Keratinocyte (primary cell): ENCODE results near the gene SSH3. TPM values are rescaled to one million over a fixed set of nuclear protein-coding genes. Genes with fewer than 3 reads are reported as not detected.

ENCODE experiments used
- DNase-seq: peaks from one replicate; pipeline ENCODE4 v3.0.0-alpha.2; 2011; ENCODE audit warnings: low read depth, missing footprints, low spot score
- FAIRE-seq: peaks from 2 replicates; lab custom pipeline; 2011; peaks lifted over from hg19 to GRCh38; lab: Jason Lieb, UNC
- H2AFZ ChIP-seq: 2 replicates; pipeline ENCODE4 v1.6.0; 2012; ENCODE audit warnings: low read length, control low read depth, inconsistent platforms; ENCODE audit not compliant: control insufficient read depth
- H3K27ac ChIP-seq: 2 replicates; pipeline ENCODE4 v1.5.1; 2011; ENCODE audit warnings: low read length; ENCODE audit not compliant: control insufficient read depth, insufficient read depth
- H3K27me3 ChIP-seq: 3 replicates; pipeline ENCODE4 v1.6.0; 2011; ENCODE audit warnings: low read length; ENCODE audit not compliant: control insufficient read depth, insufficient read depth; ENCODE audit errors: extremely low read depth
- H3K36me3 ChIP-seq, 2 experiments: 2 replicates in 1 of 2; 3 replicates in 1 of 2; pipeline ENCODE4 v1.5.1; 2011; ENCODE audit warnings: low read length in 2 of 2, mild to moderate bottlenecking in 1 of 2; ENCODE audit not compliant: control insufficient read depth in 2 of 2, insufficient read depth in 2 of 2; ENCODE audit errors: extremely low read depth in 1 of 2
- H3K4me1 ChIP-seq: 3 replicates; pipeline ENCODE4 v1.5.1; 2011; ENCODE audit warnings: low read length; ENCODE audit not compliant: control insufficient read depth, insufficient read depth; ENCODE audit errors: extremely low read depth
- H3K4me2 ChIP-seq: 3 replicates; pipeline ENCODE4 v1.6.0; 2011; ENCODE audit warnings: low read depth, low read length; ENCODE audit not compliant: control insufficient read depth, insufficient read depth; ENCODE audit errors: extremely low read depth
- H3K4me3 ChIP-seq, 3 experiments: fragments of 200-600 bp in 1 of 3; sonication (generic) in 1 of 3; 2 replicates in 2 of 3; 3 replicates in 1 of 3; pipeline ENCODE4 v1.5.1; 2011 to 2016; ENCODE audit warnings: low read length in 3 of 3, mild to moderate bottlenecking in 3 of 3, control low read depth in 2 of 3, inconsistent platforms in 1 of 3, low read depth in 1 of 3, mixed read lengths in 1 of 3, mixed run types in 1 of 3, moderate library complexity in 1 of 3; ENCODE audit not compliant: control insufficient read depth in 2 of 3, insufficient read depth in 2 of 3; ENCODE audit errors: extremely low read depth in 1 of 3
- H3K79me2 ChIP-seq: 2 replicates; pipeline ENCODE4 v1.6.0; 2012; ENCODE audit warnings: low read length; ENCODE audit not compliant: control insufficient read depth, insufficient read depth
- H3K9ac ChIP-seq: 3 replicates; pipeline ENCODE4 v1.6.0; 2011; ENCODE audit warnings: low read length; ENCODE audit not compliant: control insufficient read depth, insufficient read depth; ENCODE audit errors: extremely low read depth
- H3K9me1 ChIP-seq: 3 replicates; pipeline ENCODE4 v1.6.0; 2011; ENCODE audit warnings: low read length; ENCODE audit not compliant: control insufficient read depth, insufficient read depth; ENCODE audit errors: extremely low read depth
- H3K9me3 ChIP-seq: 2 replicates; pipeline ENCODE4 v1.5.1; 2012; ENCODE audit warnings: low read depth, low read length; ENCODE audit not compliant: control insufficient read depth
- H4K20me1 ChIP-seq: 3 replicates; pipeline ENCODE4 v1.6.0; 2011; ENCODE audit warnings: low read length; ENCODE audit not compliant: control insufficient read depth, insufficient read depth; ENCODE audit errors: extremely low read depth
- EZH2 ChIP-seq: IDR thresholded peaks from one replicate; pipeline ENCODE4 v1.6.1; 2012; ENCODE audit warnings: inconsistent platforms, mild to moderate bottlenecking, low read length, moderate library complexity
- dilution Hi-C: fragments of 300-500 bp; cut with MboI; formaldehyde crosslinking; loops from one replicate; pipeline ENCODE4 v1.7.0; 2020; ENCODE audit warnings: low sequenced_read_pairs; ENCODE audit not compliant: extremely low pct_ligation_motif_present
- polyA plus RNA-seq, 5 experiments: library from polyadenylated mRNA; depleted of rRNA in 3 of 5; stranded (reverse) in 3 of 5; stranded (forward) in 1 of 5; unstranded in 1 of 5; fragments of >200 nt; gene quantifications; 1 replicate in 1 of 5; 2 replicates in 3 of 5; 3 replicates in 1 of 5; pipeline versions ENCODE4 v1.2.1 to v1.2.3, GENCODE V29; 2011 to 2012; ENCODE audit warnings: missing spikeins in 2 of 5, low read depth in 1 of 5, low replicate concordance in 1 of 5
- TF ChIP-seq, protein P1 (sequence below), 3 experiments: IDR thresholded peaks in 1 of 3; conservative IDR thresholded peaks in 1 of 3; optimal IDR thresholded peaks in 1 of 3; 2 replicates in 2 of 3; 3 replicates in 1 of 3; pipeline versions ENCODE3 to v1.5.1; 2011; ENCODE audit warnings: low read length in 3 of 3, mild to moderate bottlenecking in 3 of 3, moderate library complexity in 2 of 3, control low read depth in 1 of 3, inconsistent platforms in 1 of 3; ENCODE audit not compliant: insufficient read depth in 2 of 3; ENCODE audit errors: extremely low read depth in 1 of 3

Gene SSH3
- polyA plus RNA-seq, 1 donor (not counting 4 experiments of a cell fraction or from before 2014, with no cell fraction given), result 24.8 TPM

DNA sequence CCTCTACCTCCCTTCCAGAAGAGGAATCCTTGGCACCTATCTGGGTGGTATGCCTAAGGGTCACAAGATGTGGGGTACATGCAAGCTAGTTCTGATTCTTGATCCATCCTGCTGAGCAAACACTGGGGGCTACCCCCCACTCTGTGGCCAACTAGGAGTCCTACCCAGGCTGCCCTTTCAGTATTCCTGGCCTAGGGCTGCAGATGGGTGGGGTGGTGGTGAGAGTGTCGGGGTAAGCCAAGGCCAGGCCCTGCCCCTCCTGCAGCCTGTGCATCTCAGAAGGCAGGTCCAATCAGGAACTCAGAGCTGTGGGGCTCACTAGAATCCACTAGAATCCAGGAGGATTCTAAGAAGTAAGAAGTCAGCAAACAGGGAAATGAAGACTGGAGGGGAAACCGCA lies 10.9 kb downstream of the SSH3 start:
- TF ChIP-seq, protein P1, sequence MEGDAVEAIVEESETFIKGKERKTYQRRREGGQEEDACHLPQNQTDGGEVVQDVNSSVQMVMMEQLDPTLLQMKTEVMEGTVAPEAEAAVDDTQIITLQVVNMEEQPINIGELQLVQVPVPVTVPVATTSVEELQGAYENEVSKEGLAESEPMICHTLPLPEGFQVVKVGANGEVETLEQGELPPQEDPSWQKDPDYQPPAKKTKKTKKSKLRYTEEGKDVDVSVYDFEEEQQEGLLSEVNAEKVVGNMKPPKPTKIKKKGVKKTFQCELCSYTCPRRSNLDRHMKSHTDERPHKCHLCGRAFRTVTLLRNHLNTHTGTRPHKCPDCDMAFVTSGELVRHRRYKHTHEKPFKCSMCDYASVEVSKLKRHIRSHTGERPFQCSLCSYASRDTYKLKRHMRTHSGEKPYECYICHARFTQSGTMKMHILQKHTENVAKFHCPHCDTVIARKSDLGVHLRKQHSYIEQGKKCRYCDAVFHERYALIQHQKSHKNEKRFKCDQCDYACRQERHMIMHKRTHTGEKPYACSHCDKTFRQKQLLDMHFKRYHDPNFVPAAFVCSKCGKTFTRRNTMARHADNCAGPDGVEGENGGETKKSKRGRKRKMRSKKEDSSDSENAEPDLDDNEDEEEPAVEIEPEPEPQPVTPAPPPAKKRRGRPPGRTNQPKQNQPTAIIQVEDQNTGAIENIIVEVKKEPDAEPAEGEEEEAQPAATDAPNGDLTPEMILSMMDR (optimal IDR thresholded peaks at IDR 0.05 in 1 of 3, IDR thresholded peaks at IDR 0.05 in 1 of 3, conservative IDR thresholded peaks at IDR 0.05 in 1 of 3; ENCODE audit: extremely low read depth in 1 of 3, insufficient read depth in 2 of 3, low read length in 3 of 3), result no peak
- no peak for TF ChIP-seq EZH2
- peaks cover 5% of the 10 kb centered on the region for H3K79me2 ChIP-seq
- H3K9ac ChIP-seq, result no peak overlapping the region
- H3K9me1 ChIP-seq, result no peaks in the 10 kb centered on the region
- H3K4me2 ChIP-seq, result no peak overlapping the region
- no peak overlapping the region for H3K27ac ChIP-seq
- FAIRE-seq, result no peak
- no peak for DNase-seq
- no peaks in the 10 kb centered on the region for H3K9me3 ChIP-seq
- no peaks in the 10 kb centered on the region for H3K27me3 ChIP-seq
- peaks cover 62% of the 10 kb centered on the region for H3K4me1 ChIP-seq
- no peak overlapping the region for H2AFZ ChIP-seq
- H3K4me3 ChIP-seq, result no peak overlapping the region
- no peaks in the 10 kb centered on the region for H4K20me1 ChIP-seq
- dilution Hi-C loops, result no loop called here
- peaks cover 0 to 6% of the 10 kb centered on the region in 2 experiments for H3K36me3 ChIP-seq

DNA sequence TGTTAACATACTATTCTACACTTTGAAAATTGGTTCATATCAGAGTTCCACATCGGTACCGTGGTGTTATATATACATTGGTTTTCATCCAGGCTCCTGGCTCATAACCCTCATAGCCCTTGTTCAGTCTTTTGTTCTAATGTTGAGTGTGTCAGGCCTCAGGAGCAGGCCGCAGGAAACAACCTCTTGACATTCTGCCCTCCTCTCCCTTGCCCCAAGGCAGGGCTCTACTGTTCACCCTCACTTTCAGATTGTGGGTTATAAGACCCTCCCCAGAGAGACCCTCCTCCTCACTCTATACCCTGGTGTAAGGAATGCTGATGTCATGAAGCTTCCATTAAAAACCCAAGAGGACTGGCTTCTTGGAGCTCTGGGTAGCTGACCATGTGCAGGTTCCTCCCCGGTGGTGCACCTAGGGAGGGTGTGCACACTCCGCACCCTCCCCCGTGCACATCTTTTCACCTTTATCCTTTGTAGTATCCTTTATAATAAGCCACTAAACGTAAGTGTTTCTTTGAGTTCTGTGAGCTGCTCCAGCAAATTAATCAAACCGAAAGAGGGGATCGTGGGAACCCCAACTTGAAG lies 12.1 kb downstream of the SSH3 start:
- no peak overlapping the region for H3K9ac ChIP-seq
- peaks cover 5% of the 10 kb centered on the region for H3K79me2 ChIP-seq
- TF ChIP-seq, protein P1 (optimal IDR thresholded peaks at IDR 0.05 in 1 of 3, IDR thresholded peaks at IDR 0.05 in 1 of 3, conservative IDR thresholded peaks at IDR 0.05 in 1 of 3; ENCODE audit: extremely low read depth in 1 of 3, insufficient read depth in 2 of 3, low read length in 3 of 3), result no peak
- no peaks in the 10 kb centered on the region for H3K27me3 ChIP-seq
- no peaks in the 10 kb centered on the region for H3K36me3 ChIP-seq
- no peaks in the 10 kb centered on the region for H3K9me1 ChIP-seq
- DNase-seq (no peak), FAIRE-seq (no peak)
- peaks cover 56% of the 10 kb centered on the region for H3K4me1 ChIP-seq
- H4K20me1 ChIP-seq, result no peaks in the 10 kb centered on the region
- no peak overlapping the region for H2AFZ ChIP-seq
- H3K4me3 ChIP-seq, result no peak overlapping the region
- dilution Hi-C loops, result no loop called here
- no peaks in the 10 kb centered on the region for H3K9me3 ChIP-seq
- no peak overlapping the region for H3K4me2 ChIP-seq
- H3K27ac ChIP-seq, result no peak overlapping the region
